Astrocyte (in vitro differentiated cells and primary cell): ENCODE results near the gene ART3.

Source experiments
- CTCF ChIP-seq: IDR thresholded peaks from 2 replicates; pipeline ENCODE4 v1.5.1; 2011; ENCODE audit warnings: low read depth, mild to moderate bottlenecking, inconsistent platforms, low read length, moderate library complexity; ENCODE audit not compliant: insufficient read depth
- EZH2 ChIP-seq: IDR thresholded peaks from 2 replicates; pipeline ENCODE4 v1.6.1; 2012; ENCODE audit warnings: mild to moderate bottlenecking, low read length, inconsistent platforms; ENCODE audit not compliant: insufficient read depth

GRCh38 chr4:76160355-76160754 lies 85.8 kb downstream of the ART3 start:
- no peak for TF ChIP-seq EZH2
- TF ChIP-seq CTCF: no peak
